HG02852 (cell line): ENCODE results near the gene CCND1.
"Not testable (repeated sequence)": the region's sequence is repeated elsewhere in the genome, so short reads cannot be mapped to it uniquely, and the experiment has no call there.

Source experiments
- ATAC-seq: cut with Tn5 transposase; IDR thresholded peaks from one replicate; pipeline ENCODE4 v1.9.1; 2021; ENCODE audit warnings: mild to moderate bottlenecking, moderate library complexity; ENCODE audit not compliant: unreplicated experiment

The CCND1 gene

GRCh38 chr11:69686856-69687255, 45.9 kb downstream of the CCND1 start:
- ATAC-seq = no peak

- ATAC-seq = not testable (repeated sequence)
Observed at GRCh38 chr11:69687969-69688771, 47.2 kb downstream of the CCND1 start.

- ATAC-seq = no peak
Observed at GRCh38 chr11:69689484-69690319, 48.7 kb downstream of the CCND1 start.

- no peak for ATAC-seq
Observed at GRCh38 chr11:69691463-69691862, 50.5 kb downstream of the CCND1 start.

GRCh38 chr11:69692422-69692821, 51.5 kb downstream of the CCND1 start:
- ATAC-seq = no peak

GRCh38 chr11:69694781-69695180, 53.8 kb downstream of the CCND1 start:
- ATAC-seq = no peak

- no peak for ATAC-seq
Observed at GRCh38 chr11:69695581-69695980, 54.6 kb downstream of the CCND1 start.

- not testable (repeated sequence) for ATAC-seq
Observed at GRCh38 chr11:69695995-69696394, 55.0 kb downstream of the CCND1 start.

GRCh38 chr11:69696749-69697468, 56.0 kb downstream of the CCND1 start:
- ATAC-seq = no peak

- no peak for ATAC-seq
Observed at GRCh38 chr11:69697469-69697843, 56.5 kb downstream of the CCND1 start.

- ATAC-seq = no peak
Observed at GRCh38 chr11:69697861-69698260, 56.9 kb downstream of the CCND1 start.

- no peak for ATAC-seq
Observed at GRCh38 chr11:69698362-69698761, 57.4 kb downstream of the CCND1 start.

GRCh38 chr11:69699213-69699612, 58.3 kb downstream of the CCND1 start:
- ATAC-seq = no peak

GRCh38 chr11:69700278-69701140, 59.6 kb downstream of the CCND1 start:
- no peak for ATAC-seq

- no peak for ATAC-seq
Observed at GRCh38 chr11:69702239-69702691, 61.3 kb downstream of the CCND1 start.

- no peak for ATAC-seq
Observed at GRCh38 chr11:69702769-69703452, 62.0 kb downstream of the CCND1 start.

GRCh38 chr11:69703453-69703767, 62.5 kb downstream of the CCND1 start:
- ATAC-seq = no peak
